Measurements from ENCODE around the gene LMNA. TPM values are rescaled to one million over a fixed set of nuclear protein-coding genes. Genes with fewer than 3 reads are reported as not detected.

LMNA gene
- total RNA-seq, 1 experiment from 2014 or later: 944 TPM

DNA sequence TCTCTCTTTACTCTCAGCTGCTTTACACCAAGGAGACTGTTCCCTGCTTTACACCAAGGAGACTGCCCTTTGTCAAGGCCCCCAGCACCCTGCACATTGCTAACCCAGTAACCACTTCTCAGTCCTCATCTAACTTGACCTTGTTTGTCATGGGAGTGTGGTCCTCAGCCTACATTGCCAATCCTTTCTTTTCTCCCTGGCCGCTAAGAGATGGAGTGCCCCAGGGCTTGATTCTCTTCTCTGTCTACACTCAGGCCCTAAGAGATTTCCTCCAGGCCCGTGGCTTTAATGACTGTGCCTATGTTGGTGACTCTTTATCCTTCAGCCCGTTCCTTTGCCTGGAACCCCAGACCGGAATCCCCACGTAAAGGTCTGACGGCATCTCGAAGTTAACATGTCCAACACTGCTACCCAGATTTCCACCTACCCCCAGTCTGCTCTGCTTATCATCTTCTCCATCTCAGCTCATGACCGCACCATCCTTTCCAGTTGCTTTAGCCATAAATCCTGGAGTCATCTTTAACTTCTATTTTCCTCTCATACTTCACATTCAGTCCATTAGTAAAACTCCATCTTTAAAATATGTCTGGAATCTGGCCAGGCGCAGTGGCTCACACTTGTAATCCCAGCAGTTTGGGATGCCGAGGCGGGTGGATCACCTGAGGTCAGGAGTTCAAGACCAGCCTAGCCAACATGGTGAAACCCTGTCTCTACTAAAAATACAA is 29.4 kb downstream of the LMNA start:
- Histone ChIP-seq H3K4me3 (no peak overlapping the region), H3K4me1 (replicated peaks) (peaks cover 19% of the 10 kb centered on the region; the same call in 1 of the 2 replicates), H3K27me3 (replicated peaks) (no peaks in the 10 kb centered on the region), H3K27ac (no peak overlapping the region), H3K9me3 (replicated peaks) (no peaks in the 10 kb centered on the region), H3K36me3 (peaks cover 26% of the 10 kb centered on the region)
- DNase-seq (ENCODE audit: low read depth in 1 of 2, low spot score in 2 of 2): no peak

- peaks cover 21% of the 10 kb centered on the region for H3K36me3 ChIP-seq
- H3K27ac ChIP-seq: no peak overlapping the region
- DNase-seq (ENCODE audit: low read depth in 1 of 2, low spot score in 2 of 2): no peak
- H3K4me1 ChIP-seq (replicated peaks): peaks cover 19% of the 10 kb centered on the region; the same call in 1 of the 2 replicates
- H3K9me3 ChIP-seq (replicated peaks): no peaks in the 10 kb centered on the region
- H3K4me3 ChIP-seq: no peak overlapping the region
- H3K27me3 ChIP-seq (replicated peaks): no peaks in the 10 kb centered on the region; the same call in 1 of the 2 replicates
Observed at GRCh38 chr1:156144742-156145141, 30.2 kb downstream of the LMNA start.

GRCh38 chr1:156145650-156146019 is 31.1 kb downstream of the LMNA start:
- peaks cover 12% of the 10 kb centered on the region for H3K36me3 ChIP-seq
- H3K9me3 ChIP-seq (replicated peaks): no peaks in the 10 kb centered on the region
- H3K4me1 ChIP-seq (replicated peaks): peaks cover 16% of the 10 kb centered on the region; the same call in 1 of the 2 replicates
- no peaks in the 10 kb centered on the region; the same call in 1 of the 2 replicates for H3K27me3 ChIP-seq (replicated peaks)
- no peak overlapping the region for H3K4me3 ChIP-seq
- no peak overlapping the region for H3K27ac ChIP-seq
- no peak for DNase-seq (ENCODE audit: low read depth in 1 of 2, low spot score in 2 of 2)

GRCh38 chr1:156146020-156146768 is 31.7 kb downstream of the LMNA start:
- Histone ChIP-seq H3K4me1 (replicated peaks) (0 out of 2 replicates have a peak, but pooled peaks cover 11% of the 10 kb centered on the region), H3K9me3 (replicated peaks) (no peaks in the 10 kb centered on the region), H3K27me3 (replicated peaks) (no peaks in the 10 kb centered on the region; the same call in 1 of the 2 replicates), H3K27ac (no peak overlapping the region), H3K36me3 (peaks cover 6% of the 10 kb centered on the region), H3K4me3 (no peak overlapping the region)
- DNase-seq (ENCODE audit: low read depth in 1 of 2, low spot score in 2 of 2): peak; percentile 80 to 91

- H3K27me3 ChIP-seq (replicated peaks): no peaks in the 10 kb centered on the region; the same call in 1 of the 2 replicates
- 0 out of 2 replicates have a peak, but pooled peaks cover 5% of the 10 kb centered on the region for H3K4me1 ChIP-seq (replicated peaks)
- H3K36me3 ChIP-seq: no peaks in the 10 kb centered on the region
- no peaks in the 10 kb centered on the region for H3K9me3 ChIP-seq (replicated peaks)
- DNase-seq (ENCODE audit: low read depth in 1 of 2, low spot score in 2 of 2): no peak
- H3K27ac ChIP-seq: no peak overlapping the region
- no peak overlapping the region for H3K4me3 ChIP-seq
Observed at GRCh38 chr1:156146769-156147405, 32.4 kb downstream of the LMNA start.

GRCh38 chr1:156148216-156148615 is 33.7 kb downstream of the LMNA start:
- DNase-seq (ENCODE audit: low read depth in 1 of 2, low spot score in 2 of 2): no peak
- Histone ChIP-seq H3K4me3 (no peak overlapping the region), H3K27ac (no peak overlapping the region), H3K27me3 (replicated peaks) (no peaks in the 10 kb centered on the region; the same call in 1 of the 2 replicates), H3K36me3 (no peaks in the 10 kb centered on the region), H3K9me3 (replicated peaks) (no peaks in the 10 kb centered on the region), H3K4me1 (replicated peaks) (peaks cover 9% of the 10 kb centered on the region)

DNA sequence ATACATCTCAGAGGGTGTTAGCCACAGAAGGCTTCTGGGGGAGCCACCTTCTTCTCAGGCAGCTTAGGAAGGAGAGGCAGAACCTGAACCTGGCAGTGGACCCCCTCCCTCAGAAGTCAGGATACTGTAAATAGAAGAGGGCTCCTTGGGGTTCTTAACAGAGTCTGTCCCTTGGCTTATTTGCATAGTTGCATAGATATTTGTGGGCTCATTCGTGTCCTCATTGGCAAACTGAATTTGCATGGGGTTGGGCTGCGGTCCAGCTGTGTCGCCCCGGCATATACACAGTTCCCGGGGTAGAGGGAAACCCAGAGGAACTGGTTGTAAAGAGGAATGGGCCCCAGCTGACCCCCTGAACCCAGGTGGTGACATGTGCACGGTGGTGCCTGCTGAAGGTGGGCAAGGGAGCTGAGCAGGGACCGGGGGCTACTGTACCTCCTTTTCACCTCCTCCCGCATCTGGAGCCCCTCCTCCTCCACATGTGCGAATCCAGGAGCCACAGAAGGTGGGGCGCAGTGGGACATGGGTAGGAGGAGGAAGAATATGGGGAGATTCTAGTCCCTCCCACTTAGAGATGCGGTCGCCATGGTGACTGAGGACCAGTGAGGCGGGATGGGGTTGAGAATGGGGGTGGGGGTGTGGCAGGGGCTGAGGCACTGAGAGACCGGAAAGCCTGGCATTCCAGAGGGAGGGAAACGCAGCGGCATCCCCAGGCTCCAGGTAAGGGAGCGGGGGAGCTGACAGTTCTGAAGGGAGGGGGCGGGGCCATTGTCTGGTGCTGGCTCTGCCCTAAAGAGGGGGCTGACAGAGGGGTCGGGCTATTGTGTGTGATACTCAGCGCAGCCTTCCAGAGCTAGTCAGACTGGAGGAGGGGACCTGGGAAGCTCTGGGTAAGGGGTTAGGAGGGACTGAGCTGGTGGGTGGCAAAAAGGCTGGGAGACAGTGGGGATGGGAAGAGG is 35.1 kb downstream of the LMNA start:
- Histone ChIP-seq H3K9me3 (replicated peaks) (no peaks in the 10 kb centered on the region), H3K4me1 (replicated peaks) (peaks cover 9% of the 10 kb centered on the region), H3K27me3 (replicated peaks) (no peaks in the 10 kb centered on the region; the same call in 1 of the 2 replicates), H3K27ac (no peak overlapping the region), H3K36me3 (no peaks in the 10 kb centered on the region), H3K4me3 (no peak overlapping the region)
- no peak for DNase-seq (ENCODE audit: low read depth in 1 of 2, low spot score in 2 of 2)

DNA sequence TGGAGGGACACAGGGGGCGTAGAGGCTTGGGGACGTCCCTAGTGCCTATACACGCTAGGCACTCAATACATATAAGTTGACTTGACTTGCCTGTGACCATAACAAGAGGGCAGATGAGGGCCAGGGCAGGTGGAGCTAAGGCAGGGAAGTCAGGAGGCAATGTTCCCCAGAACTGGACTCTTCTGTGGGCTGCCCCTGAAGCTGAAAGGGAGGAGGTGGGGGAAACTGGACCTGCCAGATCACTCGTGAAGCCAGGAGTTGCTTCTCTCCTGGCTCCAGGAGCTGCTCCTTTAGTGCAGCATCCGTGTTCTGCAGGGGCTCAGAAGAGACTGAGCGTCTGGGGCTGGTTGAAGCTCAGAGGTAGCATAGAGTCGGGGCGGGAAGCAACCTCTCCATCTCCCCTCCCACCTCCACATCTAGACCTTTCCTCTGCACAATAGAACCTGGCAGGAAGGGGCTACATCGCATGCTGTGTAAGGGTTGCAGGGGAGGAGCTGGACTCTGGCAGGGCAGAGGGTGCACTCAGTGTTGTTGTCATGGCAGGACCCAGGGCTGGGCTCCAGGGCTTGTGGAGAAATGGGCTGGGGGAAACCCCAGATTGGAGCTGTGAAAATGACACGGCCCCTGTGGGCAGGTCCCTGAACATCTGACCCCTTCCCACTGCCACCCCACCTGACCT is 36.0 kb downstream of the LMNA start:
- Histone ChIP-seq H3K4me1 (replicated peaks) (peaks cover 9% of the 10 kb centered on the region), H3K36me3 (no peaks in the 10 kb centered on the region), H3K9me3 (replicated peaks) (no peaks in the 10 kb centered on the region), H3K27ac (no peak overlapping the region), H3K4me3 (no peak overlapping the region), H3K27me3 (replicated peaks) (no peaks in the 10 kb centered on the region; the same call in 1 of the 2 replicates)
- no peak for DNase-seq (ENCODE audit: low read depth in 1 of 2, low spot score in 2 of 2)

- no peak overlapping the region for H3K4me3 ChIP-seq
- no peak overlapping the region for H3K27ac ChIP-seq
- H3K27me3 ChIP-seq (replicated peaks): no peaks in the 10 kb centered on the region; the same call in 1 of the 2 replicates
- peaks cover 7% of the 10 kb centered on the region for H3K4me1 ChIP-seq (replicated peaks)
- no peaks in the 10 kb centered on the region for H3K9me3 ChIP-seq (replicated peaks)
- no peak for DNase-seq (ENCODE audit: low read depth in 1 of 2, low spot score in 2 of 2)
- no peaks in the 10 kb centered on the region for H3K36me3 ChIP-seq
Observed at GRCh38 chr1:156151093-156151688, 36.7 kb downstream of the LMNA start.

GRCh38 chr1:156152628-156153027 is 38.1 kb downstream of the LMNA start:
- Histone ChIP-seq H3K36me3 (no peaks in the 10 kb centered on the region), H3K4me3 (no peak overlapping the region)
- no peak for DNase-seq (ENCODE audit: low read depth in 1 of 2, low spot score in 2 of 2)

GRCh38 chr1:156153362-156153761 is 38.9 kb downstream of the LMNA start, which contains the start of gene SEMA4A:
Gene SEMA4A (plus strand): TSS chr1:156153585. CDS start chr1:156154579, 994 bp downstream.
- no peak for DNase-seq (ENCODE audit: low read depth in 1 of 2, low spot score in 2 of 2)
- Histone ChIP-seq H3K4me1 (replicated peaks) (peaks cover 4% of the 10 kb centered on the region), H3K27me3 (replicated peaks) (no peaks in the 10 kb centered on the region; the same call in 1 of the 2 replicates), H3K36me3 (no peaks in the 10 kb centered on the region), H3K4me3 (no peak within 1 kb of the TSS), H3K9me3 (replicated peaks) (no peaks in the 10 kb centered on the region), H3K27ac (no peak within 1 kb of the TSS)

More at GRCh38 chr1:156152628-156153027, 38.1 kb downstream of the LMNA start:
- peaks cover 4% of the 10 kb centered on the region for H3K4me1 ChIP-seq (replicated peaks)
- no peak overlapping the region for H3K27ac ChIP-seq
- H3K9me3 ChIP-seq (replicated peaks): no peaks in the 10 kb centered on the region
- H3K27me3 ChIP-seq (replicated peaks): no peaks in the 10 kb centered on the region; the same call in 1 of the 2 replicates

DNA sequence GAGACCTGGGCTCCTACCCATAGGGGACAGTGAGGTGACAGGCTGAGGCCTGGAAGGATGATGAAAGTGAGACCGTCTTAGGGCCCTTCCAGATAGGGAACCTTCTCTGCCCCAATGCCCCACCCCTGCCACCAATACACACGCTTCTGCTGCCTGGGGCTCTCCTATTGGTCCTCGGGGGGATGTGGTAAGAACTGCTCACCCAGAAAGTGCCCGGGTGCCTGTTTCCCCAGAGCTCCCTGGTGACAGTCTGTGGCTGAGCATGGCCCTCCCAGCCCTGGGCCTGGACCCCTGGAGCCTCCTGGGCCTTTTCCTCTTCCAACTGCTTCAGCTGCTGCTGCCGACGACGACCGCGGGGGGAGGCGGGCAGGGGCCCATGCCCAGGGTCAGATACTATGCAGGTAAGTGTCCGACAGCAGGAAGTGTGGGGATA is 39.8 kb downstream of the LMNA start:
- no peak overlapping the region for H3K4me3 ChIP-seq
- no peaks in the 10 kb centered on the region for H3K36me3 ChIP-seq
- peaks cover 4% of the 10 kb centered on the region for H3K4me1 ChIP-seq (replicated peaks)
- no peak for DNase-seq (ENCODE audit: low read depth in 1 of 2, low spot score in 2 of 2)
- H3K27ac ChIP-seq: no peak overlapping the region
- no peaks in the 10 kb centered on the region; the same call in 1 of the 2 replicates for H3K27me3 ChIP-seq (replicated peaks)
- no peaks in the 10 kb centered on the region for H3K9me3 ChIP-seq (replicated peaks)
